NCI-H2081 (cell line): ENCODE measurements around the gene BICRA.

ENCODE experiments used
- DNase-seq, 2 experiments: peaks; one replicate each; lab custom pipeline; 2025; lab: John Stamatoyannopoulos, UW

BICRA gene

GRCh38 chr19:47601180-47601904 is 7.6 kb upstream of the BICRA start:
- DNase-seq: no peak

- no peak for DNase-seq
These were observed 5.0 kb upstream of the BICRA start for GRCh38 chr19:47603706-47604565.

- no peak for DNase-seq
These were observed 1.3 kb upstream of the BICRA start for GRCh38 chr19:47607564-47608073.

GRCh38 chr19:47608074-47608918 is 638 bp upstream of the BICRA start:
- peak; percentile 89 to 92 for DNase-seq

GRCh38 chr19:47609906-47610894 is 1.3 kb downstream of the BICRA start:
- peak in 1 of 2 experiments; percentile 23 for DNase-seq

- DNase-seq: no peak
These were observed 2.0 kb downstream of the BICRA start for GRCh38 chr19:47610902-47611301.

GRCh38 chr19:47613165-47614020 is 4.5 kb downstream of the BICRA start:
- DNase-seq: no peak

- DNase-seq: no peak
These were observed 5.0 kb downstream of the BICRA start for GRCh38 chr19:47614021-47614295.

GRCh38 chr19:47614559-47614958 is 5.6 kb downstream of the BICRA start:
- DNase-seq: no peak

- no peak for DNase-seq
These were observed 6.3 kb downstream of the BICRA start for GRCh38 chr19:47615230-47615629.

- no peak for DNase-seq
These were observed 6.8 kb downstream of the BICRA start for GRCh38 chr19:47615714-47616113.

GRCh38 chr19:47618771-47619170 is 9.8 kb downstream of the BICRA start:
- DNase-seq: no peak

GRCh38 chr19:47619763-47620162 is 10.8 kb downstream of the BICRA start:
- DNase-seq: no peak

- DNase-seq: no peak
These were observed 14.4 kb downstream of the BICRA start for GRCh38 chr19:47623151-47623920.

GRCh38 chr19:47623921-47624391 is 15.0 kb downstream of the BICRA start:
- no peak for DNase-seq

- DNase-seq: no peak
These were observed 16.7 kb downstream of the BICRA start for GRCh38 chr19:47625650-47626049.

- no peak for DNase-seq
These were observed 17.3 kb downstream of the BICRA start for GRCh38 chr19:47626238-47626637.

GRCh38 chr19:47628078-47628771 is 19.3 kb downstream of the BICRA start:
- no peak for DNase-seq

GRCh38 chr19:47630594-47630993 is 21.7 kb downstream of the BICRA start:
- no peak for DNase-seq
